HL-60 (cell line): ENCODE measurements around the gene TMEM245.

ENCODE experiments used
- CTCF ChIP-seq: IDR thresholded peaks from one replicate; pipeline ENCODE4 v1.5.1; 2011; ENCODE audit warnings: low read length, control low read depth, inconsistent platforms; ENCODE audit not compliant: insufficient read depth
- GABPA ChIP-seq: IDR thresholded peaks from 2 replicates; pipeline ENCODE4 v1.6.1; 2012; ENCODE audit warnings: low read depth
- POLR2AphosphoS5 ChIP-seq: IDR thresholded peaks from 2 replicates; pipeline ENCODE4 v1.6.1; 2012; ENCODE audit warnings: low read depth
- TF ChIP-seq, protein P1 (sequence below): IDR thresholded peaks from 2 replicates; pipeline ENCODE4 v1.6.1; 2012; ENCODE audit warnings: low read depth; ENCODE audit not compliant: insufficient replicate concordance

GRCh38 chr9:109100543-109101201 is 19.1 kb downstream of the TMEM245 start:
- TF ChIP-seq, protein P1, sequence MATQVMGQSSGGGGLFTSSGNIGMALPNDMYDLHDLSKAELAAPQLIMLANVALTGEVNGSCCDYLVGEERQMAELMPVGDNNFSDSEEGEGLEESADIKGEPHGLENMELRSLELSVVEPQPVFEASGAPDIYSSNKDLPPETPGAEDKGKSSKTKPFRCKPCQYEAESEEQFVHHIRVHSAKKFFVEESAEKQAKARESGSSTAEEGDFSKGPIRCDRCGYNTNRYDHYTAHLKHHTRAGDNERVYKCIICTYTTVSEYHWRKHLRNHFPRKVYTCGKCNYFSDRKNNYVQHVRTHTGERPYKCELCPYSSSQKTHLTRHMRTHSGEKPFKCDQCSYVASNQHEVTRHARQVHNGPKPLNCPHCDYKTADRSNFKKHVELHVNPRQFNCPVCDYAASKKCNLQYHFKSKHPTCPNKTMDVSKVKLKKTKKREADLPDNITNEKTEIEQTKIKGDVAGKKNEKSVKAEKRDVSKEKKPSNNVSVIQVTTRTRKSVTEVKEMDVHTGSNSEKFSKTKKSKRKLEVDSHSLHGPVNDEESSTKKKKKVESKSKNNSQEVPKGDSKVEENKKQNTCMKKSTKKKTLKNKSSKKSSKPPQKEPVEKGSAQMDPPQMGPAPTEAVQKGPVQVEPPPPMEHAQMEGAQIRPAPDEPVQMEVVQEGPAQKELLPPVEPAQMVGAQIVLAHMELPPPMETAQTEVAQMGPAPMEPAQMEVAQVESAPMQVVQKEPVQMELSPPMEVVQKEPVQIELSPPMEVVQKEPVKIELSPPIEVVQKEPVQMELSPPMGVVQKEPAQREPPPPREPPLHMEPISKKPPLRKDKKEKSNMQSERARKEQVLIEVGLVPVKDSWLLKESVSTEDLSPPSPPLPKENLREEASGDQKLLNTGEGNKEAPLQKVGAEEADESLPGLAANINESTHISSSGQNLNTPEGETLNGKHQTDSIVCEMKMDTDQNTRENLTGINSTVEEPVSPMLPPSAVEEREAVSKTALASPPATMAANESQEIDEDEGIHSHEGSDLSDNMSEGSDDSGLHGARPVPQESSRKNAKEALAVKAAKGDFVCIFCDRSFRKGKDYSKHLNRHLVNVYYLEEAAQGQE = no peak
- TF ChIP-seq CTCF (no peak), GABPA (no peak), POLR2AphosphoS5 (no peak)
